ENCODE data around the gene LRP1B. TPM values are rescaled to one million over a fixed set of nuclear protein-coding genes. Genes with fewer than 3 reads are reported as not detected.
"Not testable (repeated sequence)": the region's sequence is repeated elsewhere in the genome, so short reads cannot be mapped to it uniquely, and the experiment has no call there.

Gene LRP1B
- polyA plus RNA-seq, 1 donor from 2014 or later = 12.7 TPM

- no peak overlapping the region for H3K4me3 ChIP-seq (ENCODE audit: low read length)
- no peaks in the 10 kb centered on the region for H4K20me1 ChIP-seq (ENCODE audit: insufficient read depth)
- no peaks in the 10 kb centered on the region for H3F3A ChIP-seq (ENCODE audit: insufficient read depth, low read length, poor library complexity, severe bottlenecking)
- H3K27me3 ChIP-seq (ENCODE audit: insufficient read depth, low read depth, low read length) = no peaks in the 10 kb centered on the region
- H3K9me3 ChIP-seq (ENCODE audit: low read length) = peaks cover 6% of the 10 kb centered on the region
- H2AFZ ChIP-seq (ENCODE audit: low read depth, low read length) = no peak overlapping the region
- H3K27ac ChIP-seq (ENCODE audit: low read length) = no peak overlapping the region
- H3K36me3 ChIP-seq (ENCODE audit: insufficient read depth, low read length) = no peaks in the 10 kb centered on the region
- H3K9ac ChIP-seq (ENCODE audit: low read length) = no peak overlapping the region
- H3K4me2 ChIP-seq (ENCODE audit: low read length) = no peak overlapping the region
- no peaks in the 10 kb centered on the region for H3K79me2 ChIP-seq (replicated peaks; ENCODE audit: insufficient read depth, low read length)
- no peaks in the 10 kb centered on the region for H3K9me2 ChIP-seq (ENCODE audit: insufficient read depth, low read length)
- TF ChIP-seq REST (IDR thresholded peaks at IDR 0.05; ENCODE audit: borderline replicate concordance) = no peak
These were observed 948.6 kb downstream of the LRP1B start for GRCh38 chr2:141182246-141182645.

GRCh38 chr2:141169117-141169516, 961.7 kb downstream of the LRP1B start:
- H3K27ac ChIP-seq (ENCODE audit: low read length); H3K9ac ChIP-seq (ENCODE audit: low read length); H3K9me2 ChIP-seq (ENCODE audit: insufficient read depth, low read length); H3K4me3 ChIP-seq (ENCODE audit: low read length); H3K79me2 ChIP-seq (replicated peaks; ENCODE audit: insufficient read depth, low read length); H3F3A ChIP-seq (ENCODE audit: insufficient read depth, low read length, poor library complexity, severe bottlenecking); H4K20me1 ChIP-seq (ENCODE audit: insufficient read depth); H3K27me3 ChIP-seq (ENCODE audit: insufficient read depth, low read depth, low read length); H2AFZ ChIP-seq (ENCODE audit: low read depth, low read length); H3K36me3 ChIP-seq (ENCODE audit: insufficient read depth, low read length); H3K9me3 ChIP-seq (ENCODE audit: low read length); H3K4me2 ChIP-seq (ENCODE audit: low read length): not testable (repeated sequence)

GRCh38 chr2:141162314-141162713, 968.5 kb downstream of the LRP1B start:
- no peak overlapping the region for H3K4me3 ChIP-seq (ENCODE audit: low read length)
- no peaks in the 10 kb centered on the region for H3K79me2 ChIP-seq (replicated peaks; ENCODE audit: insufficient read depth, low read length)
- no peak overlapping the region for H3K27ac ChIP-seq (ENCODE audit: low read length)
- no peaks in the 10 kb centered on the region for H3K9me2 ChIP-seq (ENCODE audit: insufficient read depth, low read length)
- no peak for TF ChIP-seq REST (IDR thresholded peaks at IDR 0.05; ENCODE audit: borderline replicate concordance)
- no peaks in the 10 kb centered on the region for H3K9me3 ChIP-seq (ENCODE audit: low read length)
- H3K36me3 ChIP-seq (ENCODE audit: insufficient read depth, low read length) = no peaks in the 10 kb centered on the region
- H2AFZ ChIP-seq (ENCODE audit: low read depth, low read length) = no peak overlapping the region
- H3K27me3 ChIP-seq (ENCODE audit: insufficient read depth, low read depth, low read length) = no peaks in the 10 kb centered on the region
- H3K9ac ChIP-seq (ENCODE audit: low read length) = no peak overlapping the region
- no peaks in the 10 kb centered on the region for H4K20me1 ChIP-seq (ENCODE audit: insufficient read depth)
- H3F3A ChIP-seq (ENCODE audit: insufficient read depth, low read length, poor library complexity, severe bottlenecking) = no peaks in the 10 kb centered on the region
- no peak overlapping the region for H3K4me2 ChIP-seq (ENCODE audit: low read length)

Measured in neural cell (in vitro differentiated cells).